Tibial nerve (tissue), 3 donors: ENCODE measurements around the gene RNF103.
"Not testable (repeated sequence)": the region's sequence is repeated elsewhere in the genome, so short reads cannot be mapped to it uniquely, and the experiment has no call there.

Source experiments
- POLR2A ChIP-seq, 2 donors: fragments of 450-650 bp; IDR thresholded peaks; one replicate each; pipeline ENCODE4 v1.6.1; 2017; ENCODE audit warnings: antibody characterized with exemption in 2 of 2, mild to moderate bottlenecking in 2 of 2, moderate library complexity in 2 of 2
- TF ChIP-seq, protein P1 (sequence below), 5 experiments: fragments of 200-600 bp in 3 of 5; fragments of 450-650 bp in 2 of 5; sonication (generic) in 3 of 5; IDR thresholded peaks; one replicate each; pipeline ENCODE4 v1.5.1; 2016 to 2019; ENCODE audit warnings: antibody characterized with exemption in 5 of 5, mild to moderate bottlenecking in 3 of 5, moderate library complexity in 2 of 5

DNA sequence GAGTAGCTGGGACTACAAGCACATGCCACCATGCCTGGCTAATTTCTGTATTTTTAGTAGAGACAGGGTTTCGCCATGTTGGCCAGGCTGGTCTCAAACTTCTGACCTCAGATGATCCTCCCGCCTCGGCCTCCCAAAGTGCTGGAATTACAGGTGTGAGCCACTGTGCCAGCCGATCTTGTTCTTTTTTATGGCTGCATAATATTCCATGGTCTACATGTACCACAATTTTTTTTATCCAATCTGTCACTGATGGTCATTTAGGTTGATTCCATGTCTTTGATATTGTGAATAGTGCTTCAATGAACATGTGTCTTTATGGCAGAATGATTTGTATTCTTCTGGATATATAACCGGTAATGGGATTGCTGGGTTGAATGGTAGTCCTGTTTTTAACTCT, 34.0 kb downstream of the RNF103 start:
- TF ChIP-seq, protein P1, sequence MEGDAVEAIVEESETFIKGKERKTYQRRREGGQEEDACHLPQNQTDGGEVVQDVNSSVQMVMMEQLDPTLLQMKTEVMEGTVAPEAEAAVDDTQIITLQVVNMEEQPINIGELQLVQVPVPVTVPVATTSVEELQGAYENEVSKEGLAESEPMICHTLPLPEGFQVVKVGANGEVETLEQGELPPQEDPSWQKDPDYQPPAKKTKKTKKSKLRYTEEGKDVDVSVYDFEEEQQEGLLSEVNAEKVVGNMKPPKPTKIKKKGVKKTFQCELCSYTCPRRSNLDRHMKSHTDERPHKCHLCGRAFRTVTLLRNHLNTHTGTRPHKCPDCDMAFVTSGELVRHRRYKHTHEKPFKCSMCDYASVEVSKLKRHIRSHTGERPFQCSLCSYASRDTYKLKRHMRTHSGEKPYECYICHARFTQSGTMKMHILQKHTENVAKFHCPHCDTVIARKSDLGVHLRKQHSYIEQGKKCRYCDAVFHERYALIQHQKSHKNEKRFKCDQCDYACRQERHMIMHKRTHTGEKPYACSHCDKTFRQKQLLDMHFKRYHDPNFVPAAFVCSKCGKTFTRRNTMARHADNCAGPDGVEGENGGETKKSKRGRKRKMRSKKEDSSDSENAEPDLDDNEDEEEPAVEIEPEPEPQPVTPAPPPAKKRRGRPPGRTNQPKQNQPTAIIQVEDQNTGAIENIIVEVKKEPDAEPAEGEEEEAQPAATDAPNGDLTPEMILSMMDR (IDR thresholded peaks at IDR 0.05): not testable (repeated sequence)
- not testable (repeated sequence) for TF ChIP-seq POLR2A (IDR thresholded peaks at IDR 0.05)
